Measurements from ENCODE around the gene FMNL2. TPM values are rescaled to one million over a fixed set of nuclear protein-coding genes. Genes with fewer than 3 reads are reported as not detected.

FMNL2 gene
- total RNA-seq, 1 experiment from 2014 or later = 46.5 TPM

DNA sequence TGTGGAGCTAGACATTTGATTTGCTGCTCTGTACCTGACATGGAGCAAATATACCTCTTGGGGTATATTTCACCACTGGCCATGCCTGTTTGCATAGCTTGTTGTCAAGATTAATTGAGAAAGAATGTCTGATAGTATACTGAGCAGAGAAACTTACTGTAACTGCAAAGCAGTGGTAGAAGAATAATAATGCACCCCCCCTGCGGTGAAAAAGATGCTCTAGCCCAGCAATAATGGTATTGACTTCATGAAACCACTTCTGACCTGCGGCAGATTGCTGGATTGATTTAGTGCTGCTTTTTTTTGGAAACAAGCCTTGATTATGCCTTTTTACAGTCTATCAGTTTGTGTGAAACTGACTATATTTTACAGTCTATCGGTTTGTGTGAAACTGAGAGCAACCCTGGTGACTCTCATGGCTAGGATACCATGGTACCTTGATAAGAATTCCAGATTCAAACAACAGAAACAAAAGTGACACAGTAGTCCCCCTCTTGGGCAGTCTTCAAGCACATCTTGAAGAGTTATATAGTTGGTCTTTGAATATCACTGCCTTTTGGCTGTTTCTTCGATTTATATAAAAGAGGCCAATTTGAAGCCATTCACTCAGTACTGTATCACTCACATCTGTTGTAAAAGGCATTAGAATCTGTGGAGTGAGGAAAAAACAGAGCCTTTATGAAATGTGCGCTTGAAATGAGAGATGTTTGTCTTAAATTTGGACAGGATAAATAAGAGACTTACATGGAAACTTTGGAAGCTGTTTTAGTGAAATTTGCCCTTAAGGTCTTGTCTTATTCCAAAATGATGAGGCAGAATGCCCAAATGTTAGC is 102.5 kb downstream of the FMNL2 start:
- no TSS peak for BruUV-seq (replicated peaks)
- Mint-ChIP-seq H3K9me3 (ENCODE audit: low read depth, unreplicated experiment) (no peaks in the 10 kb centered on the region), H3K27me3 (ENCODE audit: unreplicated experiment) (no peaks in the 10 kb centered on the region), H3K4me3 (ENCODE audit: low read depth, unreplicated experiment) (no peak overlapping the region), H3K36me3 (ENCODE audit: insufficient read depth, unreplicated experiment) (no peaks in the 10 kb centered on the region), H3K27ac (ENCODE audit: unreplicated experiment) (no peak overlapping the region), H3K4me1 (ENCODE audit: low read depth, unreplicated experiment) (peaks cover 3% of the 10 kb centered on the region)
- intact Hi-C loops (cut with micrococcal nuclease; ENCODE audit: unreplicated experiment) = no loop called here
- CTCF ChIA-PET = interaction anchor here (0.5 to 0.6 kb wide), 2 partner anchors 8 to 11 kb away, joined by 4 to 6 read pairs; no protein-coding TSS in a partner anchor
- TF ChIP-seq, protein P1, sequence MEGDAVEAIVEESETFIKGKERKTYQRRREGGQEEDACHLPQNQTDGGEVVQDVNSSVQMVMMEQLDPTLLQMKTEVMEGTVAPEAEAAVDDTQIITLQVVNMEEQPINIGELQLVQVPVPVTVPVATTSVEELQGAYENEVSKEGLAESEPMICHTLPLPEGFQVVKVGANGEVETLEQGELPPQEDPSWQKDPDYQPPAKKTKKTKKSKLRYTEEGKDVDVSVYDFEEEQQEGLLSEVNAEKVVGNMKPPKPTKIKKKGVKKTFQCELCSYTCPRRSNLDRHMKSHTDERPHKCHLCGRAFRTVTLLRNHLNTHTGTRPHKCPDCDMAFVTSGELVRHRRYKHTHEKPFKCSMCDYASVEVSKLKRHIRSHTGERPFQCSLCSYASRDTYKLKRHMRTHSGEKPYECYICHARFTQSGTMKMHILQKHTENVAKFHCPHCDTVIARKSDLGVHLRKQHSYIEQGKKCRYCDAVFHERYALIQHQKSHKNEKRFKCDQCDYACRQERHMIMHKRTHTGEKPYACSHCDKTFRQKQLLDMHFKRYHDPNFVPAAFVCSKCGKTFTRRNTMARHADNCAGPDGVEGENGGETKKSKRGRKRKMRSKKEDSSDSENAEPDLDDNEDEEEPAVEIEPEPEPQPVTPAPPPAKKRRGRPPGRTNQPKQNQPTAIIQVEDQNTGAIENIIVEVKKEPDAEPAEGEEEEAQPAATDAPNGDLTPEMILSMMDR (IDR thresholded peaks at IDR 0.05; ENCODE audit: unreplicated experiment) = no peak
- DNase-seq = no peak

DNA sequence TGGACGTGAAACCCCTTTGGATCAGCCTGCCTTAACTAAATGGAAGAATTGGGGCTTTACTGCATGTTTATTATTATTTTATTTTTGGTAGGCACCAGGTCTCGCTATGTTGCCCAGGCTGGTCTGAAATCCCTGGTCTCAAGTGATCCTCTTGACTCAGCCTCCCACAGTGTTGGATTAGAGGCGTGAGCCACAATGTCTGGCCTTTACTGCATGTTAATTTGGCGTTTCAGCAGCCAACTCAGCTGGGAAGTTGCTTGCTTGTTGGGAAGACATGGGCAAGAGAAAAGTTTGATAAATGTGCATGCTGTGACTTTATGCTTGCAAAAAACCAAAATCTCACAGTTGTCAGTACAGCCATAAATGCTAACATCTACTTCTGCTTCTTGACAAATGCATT is 105.1 kb downstream of the FMNL2 start:
- no peak for DNase-seq
- CTCF ChIA-PET = no interaction called here
- no TSS peak for BruUV-seq (replicated peaks)
- Mint-ChIP-seq H3K27me3 (ENCODE audit: unreplicated experiment) (no peaks in the 10 kb centered on the region), H3K36me3 (ENCODE audit: insufficient read depth, unreplicated experiment) (no peaks in the 10 kb centered on the region), H3K4me3 (ENCODE audit: low read depth, unreplicated experiment) (no peak overlapping the region), H3K27ac (ENCODE audit: unreplicated experiment) (no peak overlapping the region), H3K9me3 (ENCODE audit: low read depth, unreplicated experiment) (peaks cover 2% of the 10 kb centered on the region), H3K4me1 (ENCODE audit: low read depth, unreplicated experiment) (peaks cover 22% of the 10 kb centered on the region)
- intact Hi-C loops (cut with micrococcal nuclease; ENCODE audit: unreplicated experiment) = no loop called here
- TF ChIP-seq, protein P1 (IDR thresholded peaks at IDR 0.05; ENCODE audit: unreplicated experiment) = no peak

DNA sequence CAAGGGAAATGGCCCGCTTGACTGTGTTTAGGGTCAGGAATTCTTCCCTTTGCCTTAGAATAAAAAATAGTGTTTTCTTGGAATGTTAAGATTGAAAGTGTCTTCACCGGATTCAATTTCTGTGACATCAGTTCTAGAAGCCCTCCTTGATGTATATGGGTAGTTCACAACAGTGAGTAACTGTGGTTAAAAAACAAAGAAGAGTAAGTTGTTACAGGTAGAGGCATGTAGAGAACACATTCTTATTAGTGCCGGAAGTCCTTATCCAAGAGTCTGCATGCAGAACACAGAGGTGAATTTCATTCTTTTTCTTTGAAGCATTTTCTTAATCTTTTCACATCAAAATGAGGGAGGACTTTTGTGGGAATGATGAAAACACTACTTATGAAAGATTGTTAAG is 105.5 kb downstream of the FMNL2 start:
- Mint-ChIP-seq H3K27me3 (ENCODE audit: unreplicated experiment) (no peaks in the 10 kb centered on the region), H3K4me1 (ENCODE audit: low read depth, unreplicated experiment) (peaks cover 22% of the 10 kb centered on the region), H3K9me3 (ENCODE audit: low read depth, unreplicated experiment) (peaks cover 2% of the 10 kb centered on the region), H3K27ac (ENCODE audit: unreplicated experiment) (no peak overlapping the region), H3K4me3 (ENCODE audit: low read depth, unreplicated experiment) (no peak overlapping the region), H3K36me3 (ENCODE audit: insufficient read depth, unreplicated experiment) (no peaks in the 10 kb centered on the region)
- TF ChIP-seq, protein P1 (IDR thresholded peaks at IDR 0.05; ENCODE audit: unreplicated experiment) = no peak
- CTCF ChIA-PET = no interaction called here
- BruUV-seq (replicated peaks) = no TSS peak
- intact Hi-C loops (cut with micrococcal nuclease; ENCODE audit: unreplicated experiment) = no loop called here
- DNase-seq = no peak

DNA sequence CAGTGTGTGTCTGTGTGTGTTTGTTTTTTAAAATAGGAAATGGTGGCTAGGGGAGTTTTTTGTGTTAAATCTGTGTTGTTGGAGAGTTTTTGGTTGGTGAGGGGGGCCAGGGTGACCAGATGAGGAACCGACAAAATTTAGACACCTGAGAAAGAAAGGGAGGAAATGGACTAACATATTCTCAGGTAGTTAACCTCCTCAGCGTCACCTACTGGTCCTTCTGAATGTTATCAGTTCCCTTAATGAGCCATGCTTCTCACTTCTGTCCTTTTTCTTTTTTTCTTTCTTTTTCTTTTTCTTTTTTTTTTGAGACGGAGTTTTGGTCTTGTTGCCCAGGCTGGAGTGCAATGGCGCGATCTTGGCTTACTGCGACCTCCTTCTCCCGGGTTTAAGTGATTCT is 107.0 kb downstream of the FMNL2 start:
- Mint-ChIP-seq H3K27me3 (ENCODE audit: unreplicated experiment) (no peaks in the 10 kb centered on the region), H3K9me3 (ENCODE audit: low read depth, unreplicated experiment) (peaks cover 2% of the 10 kb centered on the region), H3K4me3 (ENCODE audit: low read depth, unreplicated experiment) (no peak overlapping the region), H3K36me3 (ENCODE audit: insufficient read depth, unreplicated experiment) (no peaks in the 10 kb centered on the region), H3K4me1 (ENCODE audit: low read depth, unreplicated experiment) (peaks cover 28% of the 10 kb centered on the region), H3K27ac (ENCODE audit: unreplicated experiment) (no peak overlapping the region)
- TF ChIP-seq, protein P1 (IDR thresholded peaks at IDR 0.05; ENCODE audit: unreplicated experiment) = no peak
- intact Hi-C loops (cut with micrococcal nuclease; ENCODE audit: unreplicated experiment) = no loop called here
- no peak for DNase-seq
- CTCF ChIA-PET = no interaction called here
- no TSS peak for BruUV-seq (replicated peaks)

All from Calu3 (cell line).